Measurements from ENCODE around the gene SUCO. TPM values are rescaled to one million over a fixed set of nuclear protein-coding genes. Genes with fewer than 3 reads are reported as not detected.

SUCO gene
- total and polyA plus RNA-seq, 2 experiments from 2014 or later = 18.0 to 49.8 TPM

GRCh38 chr1:172582889-172583288 is 49.9 kb downstream of the SUCO start (continued):
- TF ChIP-seq REST (IDR thresholded peaks at IDR 0.05; ENCODE audit: unreplicated experiment) (no peak), EZH2phosphoT487 (IDR thresholded peaks at IDR 0.05; ENCODE audit: unreplicated experiment) (no peak), EZH2 (IDR thresholded peaks at IDR 0.05; ENCODE audit: low read depth, unreplicated experiment) (no peak)

- TF ChIP-seq CREB1 (CRISPR knock-in tag; IDR thresholded peaks at IDR 0.05; ENCODE audit: low read depth) = no peak
- TF ChIP-seq STAT1 (IDR thresholded peaks at IDR 0.05; ENCODE audit: unreplicated experiment) = no peak
- TF ChIP-seq EZH2phosphoT487 (IDR thresholded peaks at IDR 0.05; ENCODE audit: unreplicated experiment) = no peak
- TF ChIP-seq ZNF462 (CRISPR knock-in tag; IDR thresholded peaks at IDR 0.05) = no peak
- no peak for TF ChIP-seq JUNB (IDR thresholded peaks at IDR 0.05; ENCODE audit: unreplicated experiment)
- no peak for TF ChIP-seq NANOG (IDR thresholded peaks at IDR 0.05; ENCODE audit: borderline replicate concordance)
- no peak overlapping the region for H3K27ac ChIP-seq (ENCODE audit: low read depth)
- Mint-ChIP-seq H3K4me1 (peaks cover 29% of the 10 kb centered on the region), H3K9me3 (no peaks in the 10 kb centered on the region), H3K27ac (no peak overlapping the region), H3K36me3 (ENCODE audit: low read depth) (peaks cover 34% of the 10 kb centered on the region), H3K4me3 (no peak overlapping the region), H3K27me3 (ENCODE audit: insufficient read depth, low read depth, poor library complexity) (no peaks in the 10 kb centered on the region)
- H2AFZ ChIP-seq = no peak overlapping the region
- H3K36me3 ChIP-seq (ENCODE audit: insufficient read depth) = peaks cover 17% of the 10 kb centered on the region; the same call in 1 of the 2 replicates
- no peaks in the 10 kb centered on the region for H4K20me1 ChIP-seq (replicated peaks; ENCODE audit: insufficient read depth)
- DNase-seq (ENCODE audit: low spot score) (no peak), ATAC-seq (no peak)
- H3F3A ChIP-seq (replicated peaks; ENCODE audit: low read depth) = no peaks in the 10 kb centered on the region
- H3K4me2 ChIP-seq = no peak overlapping the region
- peaks cover 33% of the 10 kb centered on the region for H3K4me1 ChIP-seq (ENCODE audit: insufficient read depth)
- no peak overlapping the region for H3K4me3 ChIP-seq
- H3K79me2 ChIP-seq (replicated peaks; ENCODE audit: insufficient read depth) = no peaks in the 10 kb centered on the region; the same call in 1 of the 2 replicates
- no peaks in the 10 kb centered on the region for H3K27me3 ChIP-seq (ENCODE audit: insufficient read depth)
- H3K9me2 ChIP-seq (ENCODE audit: insufficient read depth) = no peaks in the 10 kb centered on the region
Measured at GRCh38 chr1:172585348-172585747, 52.4 kb downstream of the SUCO start.
